Measurements from ENCODE around the gene RPRM.
"Not testable (repeated sequence)": the region's sequence is repeated elsewhere in the genome, so short reads cannot be mapped to it uniquely, and the experiment has no call there.

RPRM gene

DNA sequence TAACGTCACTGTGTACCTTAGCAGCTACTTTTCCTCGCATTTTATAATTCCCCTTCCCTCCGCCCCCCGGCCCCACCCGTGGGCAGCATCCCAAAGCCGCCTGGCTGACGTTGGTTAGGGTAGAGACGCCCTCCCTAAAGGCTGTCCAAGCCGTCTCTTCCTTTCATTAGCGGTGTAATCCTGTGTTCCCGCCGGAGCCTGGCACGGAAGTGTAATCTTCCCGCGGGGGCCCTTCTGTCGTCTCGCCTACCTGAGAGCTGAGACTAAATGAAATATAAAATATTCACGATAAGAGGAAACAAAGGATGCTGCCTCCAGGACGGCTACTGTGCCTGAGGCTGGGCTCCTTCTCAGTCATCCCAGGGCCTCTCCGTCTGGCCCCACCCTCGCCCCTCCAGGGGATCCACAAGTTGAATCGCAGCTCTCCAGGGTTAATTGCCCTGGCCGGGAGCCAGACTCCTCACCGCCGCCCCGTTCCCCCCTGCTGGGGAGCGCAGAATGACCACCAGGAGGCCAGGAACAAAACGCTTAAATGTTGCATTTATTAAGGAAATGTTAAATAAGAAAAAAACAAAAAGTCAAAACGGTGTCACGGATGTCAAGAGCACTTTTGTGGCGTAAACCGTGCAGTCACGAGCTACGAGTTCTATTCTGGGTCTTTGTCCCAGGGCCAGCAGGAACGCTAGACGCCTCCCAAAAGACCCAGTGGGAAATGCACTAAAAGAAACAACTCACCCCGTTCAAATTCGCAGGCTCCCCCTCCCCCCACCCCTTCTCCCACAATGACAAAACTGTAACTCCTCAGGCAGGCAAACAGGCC is 1.5 kb downstream of the RPRM start:
- Mint-ChIP-seq H3K27ac (no peak overlapping the region), H3K9me3 (no peaks in the 10 kb centered on the region), H3K36me3 (ENCODE audit: low read depth) (peaks cover 2% of the 10 kb centered on the region), H3K4me3 (no peak overlapping the region), H3K4me1 (peaks cover 19% of the 10 kb centered on the region), H3K27me3 (peaks cover 57% of the 10 kb centered on the region)
- DNase-seq: no peak
- no peak for ATAC-seq

DNA sequence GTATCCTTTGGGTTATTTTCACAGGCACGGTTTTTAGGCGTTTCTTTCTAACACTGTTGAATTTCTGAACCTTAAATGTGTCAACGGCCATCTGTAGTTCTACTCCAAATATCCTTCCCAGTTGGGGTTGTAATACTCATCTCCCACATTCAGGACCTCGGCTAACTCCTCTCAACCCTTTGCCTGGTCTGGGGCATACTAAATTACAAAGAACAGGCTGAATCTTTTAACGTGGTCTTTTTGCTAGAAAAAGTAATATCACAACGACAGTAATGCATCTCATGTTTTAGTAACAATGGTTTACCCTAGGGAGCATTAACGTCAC is 2.1 kb downstream of the RPRM start:
- DNase-seq (no peak), ATAC-seq (no peak)
- Mint-ChIP-seq H3K9me3 (no peaks in the 10 kb centered on the region), H3K4me3 (no peak overlapping the region), H3K27me3 (peaks cover 55% of the 10 kb centered on the region), H3K36me3 (ENCODE audit: low read depth) (peaks cover 2% of the 10 kb centered on the region), H3K27ac (no peak overlapping the region), H3K4me1 (peaks cover 19% of the 10 kb centered on the region)

- peaks cover 51% of the 10 kb centered on the region for H3K27me3 Mint-ChIP-seq
- H3K4me3 Mint-ChIP-seq: no peak overlapping the region
- H3K9me3 Mint-ChIP-seq: no peaks in the 10 kb centered on the region
- no peak overlapping the region for H3K27ac Mint-ChIP-seq
- ATAC-seq: no peak
- peaks cover 19% of the 10 kb centered on the region for H3K4me1 Mint-ChIP-seq
- DNase-seq: no peak
- H3K36me3 Mint-ChIP-seq (ENCODE audit: low read depth): peaks cover 2% of the 10 kb centered on the region
Measured at GRCh38 chr2:153474876-153475435, 3.6 kb downstream of the RPRM start.

- H3K9me3 Mint-ChIP-seq: no peaks in the 10 kb centered on the region
- no peak overlapping the region for H3K27ac Mint-ChIP-seq
- no peak for DNase-seq
- ATAC-seq: no peak
- no peak overlapping the region for H3K4me3 Mint-ChIP-seq
- H3K27me3 Mint-ChIP-seq: peaks cover 45% of the 10 kb centered on the region
- H3K4me1 Mint-ChIP-seq: peaks cover 18% of the 10 kb centered on the region
- H3K36me3 Mint-ChIP-seq (ENCODE audit: low read depth): peaks cover 2% of the 10 kb centered on the region
Measured at GRCh38 chr2:153474407-153474806, 4.2 kb downstream of the RPRM start.

DNA sequence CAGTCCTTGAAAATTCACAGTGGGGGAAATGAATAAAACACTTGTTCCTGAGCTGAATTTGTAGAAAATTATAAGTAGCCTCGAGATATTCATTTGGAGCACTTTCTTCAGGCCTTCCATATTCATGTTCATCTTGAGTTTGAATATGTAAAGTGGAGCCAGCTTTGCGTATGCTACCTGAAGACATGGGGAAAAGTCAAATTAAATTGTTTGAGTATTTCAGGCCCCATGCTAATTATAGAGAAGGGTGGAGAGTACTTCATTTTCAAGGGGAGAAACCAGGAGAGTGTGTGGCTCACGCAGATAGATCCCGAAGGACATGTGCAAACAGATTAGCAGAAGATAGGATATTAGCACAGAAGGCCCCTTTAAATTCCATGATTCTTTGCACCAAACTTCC is 7.7 kb downstream of the RPRM start:
- Mint-ChIP-seq H3K36me3 (ENCODE audit: low read depth) (no peaks in the 10 kb centered on the region), H3K4me1 (no peaks in the 10 kb centered on the region), H3K4me3 (no peak overlapping the region), H3K27ac (no peak overlapping the region), H3K27me3 (peaks cover 16% of the 10 kb centered on the region), H3K9me3 (no peaks in the 10 kb centered on the region)
- DNase-seq: no peak
- no peak for ATAC-seq

- DNase-seq (no peak), ATAC-seq (no peak)
- Mint-ChIP-seq H3K9me3 (no peaks in the 10 kb centered on the region), H3K27me3 (no peaks in the 10 kb centered on the region), H3K27ac (no peak overlapping the region), H3K36me3 (ENCODE audit: low read depth) (no peaks in the 10 kb centered on the region), H3K4me1 (no peaks in the 10 kb centered on the region), H3K4me3 (no peak overlapping the region)
Measured at GRCh38 chr2:153464395-153464794, 14.2 kb downstream of the RPRM start.

GRCh38 chr2:153462338-153462859 is 16.2 kb downstream of the RPRM start:
- no peak overlapping the region for H3K27ac Mint-ChIP-seq
- no peaks in the 10 kb centered on the region for H3K4me1 Mint-ChIP-seq
- no peaks in the 10 kb centered on the region for H3K36me3 Mint-ChIP-seq (ENCODE audit: low read depth)
- DNase-seq (no peak), ATAC-seq (no peak)
- no peak overlapping the region for H3K4me3 Mint-ChIP-seq
- H3K9me3 Mint-ChIP-seq: no peaks in the 10 kb centered on the region
- no peaks in the 10 kb centered on the region for H3K27me3 Mint-ChIP-seq

GRCh38 chr2:153461453-153461852 is 17.1 kb downstream of the RPRM start:
- Mint-ChIP-seq H3K9me3 (no peaks in the 10 kb centered on the region), H3K4me3 (no peak overlapping the region), H3K36me3 (ENCODE audit: low read depth) (no peaks in the 10 kb centered on the region), H3K27ac (no peak overlapping the region), H3K27me3 (no peaks in the 10 kb centered on the region), H3K4me1 (no peaks in the 10 kb centered on the region)
- ATAC-seq (no peak), DNase-seq (no peak)

DNA sequence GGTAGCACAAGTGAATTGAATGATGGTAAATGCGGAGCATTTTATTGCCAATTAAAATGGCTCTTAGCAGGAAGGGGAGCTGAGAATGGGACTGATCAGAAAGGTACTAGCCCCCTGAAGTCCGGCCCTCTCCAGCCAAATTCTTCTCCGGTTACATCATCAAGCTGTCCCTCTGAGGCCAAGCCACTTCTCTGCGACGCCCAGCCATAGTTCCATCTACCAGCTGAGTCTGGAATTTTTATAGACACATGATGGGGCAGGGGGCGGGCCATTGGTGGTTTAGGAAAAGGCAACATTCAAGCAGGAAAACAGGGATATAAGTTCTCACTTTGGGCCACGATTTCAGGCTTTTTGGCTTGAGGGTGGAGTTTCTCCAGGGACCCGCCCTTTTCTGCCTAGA is 22.7 kb downstream of the RPRM start:
- Mint-ChIP-seq H3K4me1 (no peaks in the 10 kb centered on the region), H3K9me3 (no peaks in the 10 kb centered on the region), H3K27ac (no peak overlapping the region), H3K27me3 (peaks cover 2% of the 10 kb centered on the region), H3K36me3 (ENCODE audit: low read depth) (no peaks in the 10 kb centered on the region), H3K4me3 (no peak overlapping the region)
- DNase-seq (no peak), ATAC-seq (no peak)

GRCh38 chr2:153455403-153455802 is 23.2 kb downstream of the RPRM start:
- peak; percentile 36 for ATAC-seq
- H3K9me3 Mint-ChIP-seq: no peaks in the 10 kb centered on the region
- H3K27ac Mint-ChIP-seq: no peak overlapping the region
- H3K4me3 Mint-ChIP-seq: no peak overlapping the region
- H3K27me3 Mint-ChIP-seq: peaks cover 2% of the 10 kb centered on the region
- no peaks in the 10 kb centered on the region for H3K4me1 Mint-ChIP-seq
- DNase-seq: no peak
- H3K36me3 Mint-ChIP-seq (ENCODE audit: low read depth): no peaks in the 10 kb centered on the region

GRCh38 chr2:153451611-153452010 is 27.0 kb downstream of the RPRM start:
- no peak overlapping the region for H3K27ac Mint-ChIP-seq
- H3K4me1 Mint-ChIP-seq: no peaks in the 10 kb centered on the region
- no peak for DNase-seq
- no peaks in the 10 kb centered on the region for H3K9me3 Mint-ChIP-seq
- peaks cover 2% of the 10 kb centered on the region for H3K27me3 Mint-ChIP-seq
- H3K36me3 Mint-ChIP-seq (ENCODE audit: low read depth): no peaks in the 10 kb centered on the region
- H3K4me3 Mint-ChIP-seq: no peak overlapping the region
- ATAC-seq: no peak

DNA sequence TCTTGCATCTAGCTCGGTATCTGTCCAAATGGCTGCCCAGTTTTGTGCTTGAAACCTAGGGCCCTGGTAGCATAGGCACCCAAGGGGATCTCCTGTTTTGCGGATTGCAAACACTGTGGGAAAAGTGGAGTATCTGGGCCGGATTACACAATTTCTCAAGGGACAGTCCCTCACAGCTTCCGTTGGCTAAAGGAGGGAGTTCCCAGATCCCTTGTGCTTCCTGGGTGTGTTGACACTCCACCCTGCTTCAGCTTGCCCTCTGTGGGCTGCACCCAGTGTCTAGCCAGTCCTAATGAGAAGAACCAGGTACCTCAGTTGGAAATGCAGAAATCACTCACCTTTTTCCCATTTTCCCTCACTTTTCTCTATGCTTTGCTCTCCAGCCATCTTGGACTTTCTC is 35.5 kb downstream of the RPRM start:
- peaks cover 6% of the 10 kb centered on the region for H3K27me3 Mint-ChIP-seq
- no peak overlapping the region for H3K4me3 Mint-ChIP-seq
- no peak for DNase-seq
- peaks cover 4% of the 10 kb centered on the region for H3K36me3 Mint-ChIP-seq (ENCODE audit: low read depth)
- H3K9me3 Mint-ChIP-seq: peaks cover 19% of the 10 kb centered on the region
- no peak overlapping the region for H3K27ac Mint-ChIP-seq
- no peaks in the 10 kb centered on the region for H3K4me1 Mint-ChIP-seq
- ATAC-seq: no peak

DNA sequence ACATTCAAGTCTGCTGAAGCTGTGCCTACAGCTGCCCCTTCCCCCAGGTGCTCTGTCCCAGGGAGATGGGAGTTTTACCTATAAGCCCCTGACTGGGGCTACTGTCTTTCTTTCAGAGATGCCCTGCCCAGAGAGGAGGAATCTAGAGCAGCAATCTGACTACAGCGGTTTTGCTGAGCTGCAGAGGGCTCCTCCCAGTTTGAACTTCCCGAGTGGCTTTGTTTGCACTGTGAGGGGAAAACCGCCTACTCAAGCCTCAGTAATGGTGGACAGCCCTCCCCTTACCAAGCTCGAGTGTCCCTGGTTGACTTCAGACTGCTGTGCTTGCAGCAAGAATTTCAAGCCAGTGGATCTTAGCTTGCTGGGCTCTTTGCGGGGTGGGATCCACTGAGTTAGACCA is 35.9 kb downstream of the RPRM start:
- H3K36me3 Mint-ChIP-seq (ENCODE audit: low read depth); H3K27ac Mint-ChIP-seq; DNase-seq; H3K4me3 Mint-ChIP-seq; H3K4me1 Mint-ChIP-seq; ATAC-seq; H3K27me3 Mint-ChIP-seq: not testable (repeated sequence)
- peaks cover 19% of the 10 kb centered on the region for H3K9me3 Mint-ChIP-seq

GRCh38 chr2:153440090-153440489 is 38.5 kb downstream of the RPRM start:
- not testable (repeated sequence) for ATAC-seq

GRCh38 chr2:153433403-153433802 is 45.2 kb downstream of the RPRM start:
- no peak overlapping the region for H3K4me3 Mint-ChIP-seq
- no peaks in the 10 kb centered on the region for H3K36me3 Mint-ChIP-seq (ENCODE audit: low read depth)
- no peak overlapping the region for H3K27ac Mint-ChIP-seq
- no peak for DNase-seq
- ATAC-seq: no peak
- no peaks in the 10 kb centered on the region for H3K4me1 Mint-ChIP-seq
- H3K27me3 Mint-ChIP-seq: no peaks in the 10 kb centered on the region
- H3K9me3 Mint-ChIP-seq: no peaks in the 10 kb centered on the region

More at GRCh38 chr2:153440090-153440489, 38.5 kb downstream of the RPRM start:
- H3K4me1 Mint-ChIP-seq; H3K36me3 Mint-ChIP-seq (ENCODE audit: low read depth); DNase-seq; H3K4me3 Mint-ChIP-seq; H3K27ac Mint-ChIP-seq; H3K27me3 Mint-ChIP-seq: not testable (repeated sequence)
- H3K9me3 Mint-ChIP-seq: peaks cover 19% of the 10 kb centered on the region

Measured in activated naive CD8-positive, alpha-beta T cell treated with anti-CD3 and anti-CD28 coated beads, Interleukin-2, amount 50 U/mL, for 24 hours (primary cell).